Lower lobe of right lung (tissue), 2 donors: Measurements from ENCODE around the gene TPM4. TPM values are rescaled to one million over a fixed set of nuclear protein-coding genes. Genes with fewer than 3 reads are reported as not detected.
A peak's percentile ranks its signal among the peaks of the same experiment; 100 is the strongest.
"Not testable (repeated sequence)": the region's sequence is repeated elsewhere in the genome, so short reads cannot be mapped to it uniquely, and the experiment has no call there.

Experiments used
- ATAC-seq, 2 donors: fragments of 200-7000 bp; cut with Tn5 transposase; one replicate each; pipeline ENCODE4 v1.9.1; 2020 to 2022; ENCODE audit warnings: mild to moderate bottlenecking in 2 of 2, moderate library complexity in 2 of 2
- DNase-seq: peaks from one replicate; pipeline ENCODE4 v3.0.0-alpha.2; 2020
- H3K27ac ChIP-seq: fragments of 200-600 bp; one replicate; pipeline ENCODE4 v1.8.0; 2022
- H3K27me3 ChIP-seq: fragments of 200-600 bp; one replicate; pipeline ENCODE4 v1.8.0; 2022; ENCODE audit warnings: low read depth
- H3K36me3 ChIP-seq: fragments of 200-600 bp; one replicate; pipeline ENCODE4 v1.8.0; 2022; ENCODE audit warnings: mild to moderate bottlenecking
- H3K4me1 ChIP-seq: fragments of 200-600 bp; one replicate; pipeline ENCODE4 v1.8.0; 2022
- H3K4me3 ChIP-seq: fragments of 200-600 bp; one replicate; pipeline ENCODE4 v1.8.0; 2022; ENCODE audit warnings: mild to moderate bottlenecking
- H3K9me3 ChIP-seq: fragments of 200-600 bp; one replicate; pipeline ENCODE4 v1.8.0; 2022
- CTCF ChIP-seq: fragments of 200-600 bp; IDR thresholded peaks from one replicate; pipeline ENCODE4 v1.8.0; 2022; ENCODE audit warnings: antibody characterized with exemption, mild to moderate bottlenecking
- intact Hi-C: fragments of 100-400 bp; cut with DNase I; formaldehyde crosslinking; loops from one replicate; pipeline ENCODE4 v1.11.0; 2022
- total RNA-seq: library from RNA; stranded (reverse); fragmentation: NEBNext Ultra II Directional; extraction: Animal tissue kit (Norgen Biotek cat#: 25700); gene quantifications from one replicate; pipeline ENCODE4 v1.2.1, GENCODE V29; 2021
- donor health status: DM: no; HTN: yes; CAD: no; lungs with severe emphysema.

Gene TPM4
- total RNA-seq, 1 donor from 2014 or later: 319 TPM

GRCh38 chr19:16084067-16084685 lies 7.9 kb downstream of the TPM4 start:
- DNase-seq (no peak), ATAC-seq (no peak)
- TF ChIP-seq CTCF: no peak
- Histone ChIP-seq H3K4me1 (peaks cover 98% of the 10 kb centered on the region), H3K36me3 (peaks cover 89% of the 10 kb centered on the region), H3K27ac (peak overlapping the region; percentile 54), H3K9me3 (no peaks in the 10 kb centered on the region), H3K4me3 (no peak overlapping the region), H3K27me3 (no peaks in the 10 kb centered on the region)
- intact Hi-C loops: no loop called here

- Histone ChIP-seq H3K9me3 (no peaks in the 10 kb centered on the region), H3K4me3 (no peak overlapping the region), H3K27ac (peak overlapping the region; percentile 54), H3K4me1 (peaks cover 94% of the 10 kb centered on the region), H3K36me3 (peaks cover 98% of the 10 kb centered on the region), H3K27me3 (no peaks in the 10 kb centered on the region)
- DNase-seq: peak; percentile 72
- intact Hi-C loops: no loop called here
- no peak for TF ChIP-seq CTCF
- ATAC-seq: peak; percentile 20 to 27
These were observed 8.8 kb downstream of the TPM4 start for GRCh38 chr19:16085115-16085514.

DNA sequence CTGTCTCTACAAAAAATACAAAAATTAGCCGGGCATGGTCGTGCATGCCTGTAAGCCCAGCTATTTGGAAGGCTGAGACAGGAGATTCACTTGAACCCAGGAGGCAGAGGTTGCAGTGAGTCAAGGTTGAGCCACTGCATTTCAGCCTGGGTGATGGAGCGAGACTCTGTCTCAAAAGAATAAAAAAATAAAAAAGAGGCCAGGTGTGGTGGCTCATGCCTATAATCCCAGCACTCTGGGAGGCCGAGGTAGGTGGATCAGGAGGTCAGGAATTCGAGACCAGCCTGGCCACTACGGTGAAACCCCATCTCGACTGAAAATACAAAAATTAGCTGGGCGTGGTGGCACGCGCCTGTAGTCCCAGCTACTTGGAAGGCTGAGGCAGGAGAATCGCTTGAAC lies 11.1 kb downstream of the TPM4 start:
- Histone ChIP-seq H3K4me1 (peaks cover 71% of the 10 kb centered on the region), H3K36me3 (peaks cover 100% of the 10 kb centered on the region), H3K27ac (peak overlapping the region; percentile 75)
- ATAC-seq, intact Hi-C loops, H3K27me3 ChIP-seq, DNase-seq, H3K9me3 ChIP-seq, H3K4me3 ChIP-seq: not testable (repeated sequence)

- H3K27me3 ChIP-seq: no peaks in the 10 kb centered on the region
- H3K36me3 ChIP-seq: peaks cover 100% of the 10 kb centered on the region
- H3K4me3 ChIP-seq: peak overlapping the region; percentile 3
- H3K9me3 ChIP-seq: no peaks in the 10 kb centered on the region
- ATAC-seq (peak; percentile 3 to 27), DNase-seq (no peak)
- TF ChIP-seq CTCF: no peak
- intact Hi-C loops: no loop called here
- H3K27ac ChIP-seq: peak overlapping the region; percentile 75
- H3K4me1 ChIP-seq: peaks cover 66% of the 10 kb centered on the region
These were observed 11.6 kb downstream of the TPM4 start for GRCh38 chr19:16087940-16088339.

DNA sequence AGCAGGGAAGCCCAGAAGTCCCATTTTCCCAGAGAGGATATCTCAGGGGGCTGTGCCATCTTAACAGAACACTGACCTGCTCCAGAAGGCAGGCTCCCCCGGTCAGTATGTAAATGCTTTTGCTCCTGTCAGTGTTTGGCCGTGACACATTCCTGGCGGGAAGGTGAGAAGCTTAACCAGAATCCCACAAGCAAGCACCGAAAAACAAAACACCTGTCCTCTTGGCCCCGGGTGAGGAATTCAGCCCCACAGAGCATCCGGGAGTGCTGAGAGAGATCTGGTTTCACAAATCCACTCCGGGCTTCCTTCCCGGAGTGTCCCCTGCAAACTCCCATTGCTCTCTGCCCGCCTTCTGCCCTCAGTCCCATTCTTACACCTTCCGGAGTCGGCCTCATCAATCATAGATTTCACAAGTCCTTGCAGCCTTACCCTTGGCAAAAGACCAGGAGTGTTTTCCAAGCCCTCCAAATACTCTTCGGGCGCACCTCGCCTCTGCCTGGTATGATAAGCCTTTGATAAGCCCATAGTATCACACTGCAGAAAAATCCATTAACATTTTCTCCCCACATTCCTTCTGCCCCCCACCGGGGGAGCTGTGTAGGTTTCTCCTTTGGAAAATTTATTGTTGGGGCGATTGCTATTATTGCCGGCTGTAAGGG lies 12.2 kb downstream of the TPM4 start:
- H3K36me3 ChIP-seq: peaks cover 100% of the 10 kb centered on the region
- H3K27ac ChIP-seq: peak overlapping the region; percentile 75
- H3K4me1 ChIP-seq: peaks cover 60% of the 10 kb centered on the region
- H3K27me3 ChIP-seq: no peaks in the 10 kb centered on the region
- TF ChIP-seq CTCF: no peak
- peak overlapping the region; percentile 30 for H3K4me3 ChIP-seq
- no peaks in the 10 kb centered on the region for H3K9me3 ChIP-seq
- ATAC-seq (peak; percentile 78 to 80), DNase-seq (peak; percentile 66)
- intact Hi-C loops: no loop called here
